HCT116 (cell line): Measurements from ENCODE around the gene FN3K.

ENCODE experiments used
- CTCF ChIP-seq, 3 experiments: fragments of 200-600 bp in 1 of 3; sonication (generic) in 1 of 3; IDR thresholded peaks in 2 of 3; conservative IDR thresholded peaks in 1 of 3; 2 replicates each; pipeline ENCODE4 v1.5.1; 2012 to 2017; ENCODE audit warnings: low read depth in 2 of 3, low read length in 2 of 3, antibody characterized with exemption in 1 of 3, borderline replicate concordance in 1 of 3, control low read depth in 1 of 3, mild to moderate bottlenecking in 1 of 3, mixed read lengths in 1 of 3, mixed run types in 1 of 3, moderate library complexity in 1 of 3; ENCODE audit not compliant: insufficient read depth in 1 of 3
- EZH2phosphoT487 ChIP-seq: fragments of 200-600 bp; IDR thresholded peaks from 2 replicates; pipeline ENCODE4 v1.6.1; 2018; ENCODE audit warnings: antibody characterized with exemption, borderline replicate concordance
- TF ChIP-seq, protein P1 (sequence below): IDR thresholded peaks from 2 replicates; pipeline ENCODE4 v1.6.1; 2011; ENCODE audit warnings: mild to moderate bottlenecking, low read length, moderate library complexity; ENCODE audit not compliant: insufficient replicate concordance; ENCODE audit errors: extremely low read depth

GRCh38 chr17:82703935-82704865, 31.2 kb upstream of the FN3K start:
- TF ChIP-seq CTCF (IDR thresholded peaks at IDR 0.05 in 2 of 3, conservative IDR thresholded peaks at IDR 0.05 in 1 of 3; ENCODE audit: borderline replicate concordance in 1 of 3, insufficient read depth in 1 of 3, low read depth in 2 of 3, low read length in 2 of 3), result no peak
- no peak for TF ChIP-seq EZH2phosphoT487
- TF ChIP-seq, protein P1, sequence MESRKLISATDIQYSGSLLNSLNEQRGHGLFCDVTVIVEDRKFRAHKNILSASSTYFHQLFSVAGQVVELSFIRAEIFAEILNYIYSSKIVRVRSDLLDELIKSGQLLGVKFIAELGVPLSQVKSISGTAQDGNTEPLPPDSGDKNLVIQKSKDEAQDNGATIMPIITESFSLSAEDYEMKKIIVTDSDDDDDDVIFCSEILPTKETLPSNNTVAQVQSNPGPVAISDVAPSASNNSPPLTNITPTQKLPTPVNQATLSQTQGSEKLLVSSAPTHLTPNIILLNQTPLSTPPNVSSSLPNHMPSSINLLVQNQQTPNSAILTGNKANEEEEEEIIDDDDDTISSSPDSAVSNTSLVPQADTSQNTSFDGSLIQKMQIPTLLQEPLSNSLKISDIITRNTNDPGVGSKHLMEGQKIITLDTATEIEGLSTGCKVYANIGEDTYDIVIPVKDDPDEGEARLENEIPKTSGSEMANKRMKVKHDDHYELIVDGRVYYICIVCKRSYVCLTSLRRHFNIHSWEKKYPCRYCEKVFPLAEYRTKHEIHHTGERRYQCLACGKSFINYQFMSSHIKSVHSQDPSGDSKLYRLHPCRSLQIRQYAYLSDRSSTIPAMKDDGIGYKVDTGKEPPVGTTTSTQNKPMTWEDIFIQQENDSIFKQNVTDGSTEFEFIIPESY, result no peak
